Stimulated activated CD8-positive, alpha-beta memory T cell treated with anti-CD3 and anti-CD28 coated beads, Interleukin-2, amount 100 ng/mL, for 1 hour (primary cell): ENCODE measurements around the gene TNP2.
A peak's percentile ranks its signal among the peaks of the same experiment; 100 is the strongest.

Source experiments
- DNase-seq, 2 donors: peaks; one replicate each; pipeline ENCODE4 v3.0.0-alpha.2; 2020; ENCODE audit warnings: low read depth in 2 of 2

Gene TNP2

DNA sequence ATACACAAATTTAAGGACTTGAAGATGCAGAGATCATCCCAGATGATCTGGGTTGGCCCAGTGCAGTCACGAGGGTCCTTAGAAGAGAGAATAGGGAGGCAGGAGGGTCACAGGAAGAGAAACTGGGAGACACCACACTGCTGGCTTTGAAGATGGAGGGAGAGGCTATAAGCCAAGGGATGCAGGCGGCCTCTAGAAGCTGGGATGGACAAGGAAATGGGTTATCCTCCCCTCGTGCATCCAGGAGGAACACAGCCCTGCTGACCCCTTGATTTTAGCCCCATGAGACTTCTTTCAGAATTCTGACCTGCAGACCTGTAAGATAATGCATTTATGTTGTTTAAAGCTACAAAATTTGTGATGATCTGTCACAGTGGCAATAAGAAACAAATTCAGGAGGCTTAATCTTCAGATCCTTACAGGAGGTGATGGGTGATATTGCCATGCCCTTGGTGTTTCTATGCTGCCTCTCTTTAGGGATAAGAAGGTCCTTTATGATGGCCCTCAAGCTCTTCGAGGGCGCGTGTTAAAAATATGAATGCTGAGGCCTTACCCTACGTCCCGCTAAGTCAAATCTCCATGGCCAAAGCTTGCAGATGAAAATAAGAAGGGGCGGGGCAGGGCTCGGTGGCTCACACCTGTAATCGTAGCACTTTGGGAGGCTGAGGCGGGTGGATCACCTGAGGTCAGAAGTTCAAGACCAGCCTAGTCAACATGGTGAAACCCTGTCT, 8.6 kb upstream of the TNP2 start:
- no peak for DNase-seq

DNA sequence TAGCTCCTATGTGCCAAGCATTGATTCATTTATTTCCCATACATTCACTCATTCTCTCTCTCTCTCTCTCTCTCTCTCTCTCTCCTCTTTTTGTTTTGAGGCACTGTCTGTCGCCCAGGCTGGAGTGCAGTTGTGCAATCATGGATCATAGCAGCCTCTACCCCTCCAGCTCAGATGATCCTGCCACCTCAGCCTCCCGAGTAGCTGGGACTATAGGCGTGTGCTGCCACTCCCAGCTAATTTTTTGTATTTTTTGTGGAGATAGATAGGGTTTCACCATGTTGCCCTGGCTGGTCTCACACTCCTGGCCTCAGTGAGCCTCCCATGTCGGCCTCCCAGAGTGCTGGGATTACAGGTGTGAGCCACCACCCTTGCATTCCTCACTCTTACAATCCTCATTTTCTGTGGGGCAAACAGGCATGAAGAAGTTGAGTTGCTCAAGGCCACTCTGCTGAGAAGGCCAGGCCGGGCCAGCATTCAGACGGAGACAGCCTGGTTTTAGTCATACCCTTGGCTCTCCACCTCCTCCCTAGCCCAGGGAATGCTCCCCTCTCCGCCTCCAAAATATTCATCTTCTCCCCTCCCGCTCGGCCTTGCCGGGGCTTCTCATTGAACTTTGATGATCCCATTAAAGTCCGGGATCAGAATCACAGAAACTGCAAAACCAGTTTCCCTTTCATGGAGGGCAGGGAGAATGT, 7.9 kb upstream of the TNP2 start:
- DNase-seq, result no peak

- DNase-seq, result no peak
Measured at GRCh38 chr16:11276143-11276895, 7.2 kb upstream of the TNP2 start, which contains the start of gene PRM2. Gene PRM2 (minus strand): TSS chr16:11276480. CDS start chr16:11276370, 110 bp downstream.

DNA sequence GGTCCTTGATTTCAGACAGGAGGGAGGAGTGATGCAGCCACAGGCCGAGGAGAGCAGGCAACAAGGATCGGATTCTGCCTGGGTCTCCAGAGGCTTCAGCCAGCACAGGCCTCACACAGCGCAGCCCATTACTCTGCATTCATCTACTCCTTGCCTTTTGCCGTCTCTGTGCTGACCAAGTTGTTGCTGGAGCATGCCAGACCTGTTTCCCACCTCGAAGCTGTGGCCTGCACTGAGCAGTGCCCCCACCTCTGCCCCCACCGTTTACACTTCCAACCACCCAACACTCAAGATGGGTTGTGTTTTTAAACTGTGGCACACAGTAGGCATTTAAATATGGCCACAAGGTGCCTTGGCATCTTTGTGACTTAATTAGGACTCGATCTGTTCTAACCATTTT, 5.8 kb upstream of the TNP2 start:
- no peak for DNase-seq

DNA sequence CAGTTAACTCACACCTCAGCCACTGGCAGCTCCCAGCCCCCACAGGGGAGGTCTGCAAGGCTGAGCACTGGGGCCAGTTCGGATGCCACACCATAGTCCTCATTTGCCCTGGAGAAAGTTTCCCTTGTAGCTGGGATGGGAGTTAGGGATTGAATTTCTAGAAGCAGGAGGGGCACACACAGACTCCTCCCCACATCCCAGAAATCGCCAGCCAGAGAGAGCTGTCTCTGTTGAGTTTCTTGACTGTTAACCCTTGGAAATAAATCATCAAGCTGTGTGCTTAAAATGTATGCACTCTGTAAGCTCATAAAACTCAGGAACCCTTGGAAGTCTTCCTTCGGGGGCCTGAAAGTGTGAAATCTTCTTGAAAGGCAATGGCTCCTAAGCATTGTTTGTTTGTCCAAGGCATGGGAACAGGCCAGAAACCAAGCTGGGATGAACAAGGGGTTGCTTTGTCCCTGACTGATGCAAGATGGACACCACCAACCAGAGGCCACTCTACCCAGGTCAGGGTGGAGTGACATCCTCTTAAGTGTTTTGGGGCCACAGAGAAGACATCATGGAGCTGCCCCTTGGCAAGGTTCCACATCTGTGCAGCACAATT, 4.7 kb upstream of the TNP2 start:
- DNase-seq, result no peak

GRCh38 chr16:11272921-11273720, 4.0 kb upstream of the TNP2 start, which contains the start of gene PRM3:
Gene PRM3 (minus strand): TSS chr16:11273629. CDS start chr16:11273595, 34 bp downstream.
- DNase-seq, result no peak

GRCh38 chr16:11272484-11272883, 3.4 kb upstream of the TNP2 start:
- DNase-seq, result no peak

GRCh38 chr16:11271610-11272009, 2.5 kb upstream of the TNP2 start:
- no peak for DNase-seq

DNA sequence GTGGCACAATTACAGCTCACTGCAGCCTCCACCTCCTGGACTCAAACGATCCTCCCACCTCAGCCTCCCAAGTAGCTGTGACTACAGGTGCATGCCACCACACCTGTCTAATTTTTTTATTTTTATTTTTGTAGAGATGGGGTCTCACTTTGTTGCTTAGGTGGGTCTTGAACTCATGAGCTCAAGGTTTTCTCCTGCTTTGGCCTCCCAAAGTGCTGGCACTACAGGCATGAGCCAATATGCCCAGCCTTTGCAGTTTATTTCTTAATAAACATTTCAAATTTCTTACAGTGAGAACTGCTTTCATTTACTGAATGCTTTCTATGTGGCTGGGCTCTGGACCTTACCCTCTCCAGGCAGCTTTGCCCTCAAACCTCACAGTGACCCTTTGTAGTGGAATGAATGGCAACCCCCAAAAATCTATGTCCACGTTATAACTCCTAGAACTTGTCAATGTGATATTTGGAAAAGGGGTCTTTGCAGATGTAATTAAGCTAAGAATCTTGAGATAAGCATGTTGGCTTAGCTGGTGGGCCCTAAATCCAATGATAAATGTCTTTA, 1.6 kb upstream of the TNP2 start:
- DNase-seq, result no peak

GRCh38 chr16:11265124-11265523, 4.0 kb downstream of the TNP2 start:
- DNase-seq, result no peak

- no peak for DNase-seq
Measured at GRCh38 chr16:11264155-11264832, 4.8 kb downstream of the TNP2 start.

GRCh38 chr16:11263737-11264136, 5.4 kb downstream of the TNP2 start:
- DNase-seq, result no peak

- no peak for DNase-seq
Measured at GRCh38 chr16:11262915-11263314, 6.2 kb downstream of the TNP2 start.

GRCh38 chr16:11260596-11260966, 8.5 kb downstream of the TNP2 start:
- no peak for DNase-seq

- DNase-seq, result no peak
Measured at GRCh38 chr16:11259655-11260595, 9.2 kb downstream of the TNP2 start.

DNA sequence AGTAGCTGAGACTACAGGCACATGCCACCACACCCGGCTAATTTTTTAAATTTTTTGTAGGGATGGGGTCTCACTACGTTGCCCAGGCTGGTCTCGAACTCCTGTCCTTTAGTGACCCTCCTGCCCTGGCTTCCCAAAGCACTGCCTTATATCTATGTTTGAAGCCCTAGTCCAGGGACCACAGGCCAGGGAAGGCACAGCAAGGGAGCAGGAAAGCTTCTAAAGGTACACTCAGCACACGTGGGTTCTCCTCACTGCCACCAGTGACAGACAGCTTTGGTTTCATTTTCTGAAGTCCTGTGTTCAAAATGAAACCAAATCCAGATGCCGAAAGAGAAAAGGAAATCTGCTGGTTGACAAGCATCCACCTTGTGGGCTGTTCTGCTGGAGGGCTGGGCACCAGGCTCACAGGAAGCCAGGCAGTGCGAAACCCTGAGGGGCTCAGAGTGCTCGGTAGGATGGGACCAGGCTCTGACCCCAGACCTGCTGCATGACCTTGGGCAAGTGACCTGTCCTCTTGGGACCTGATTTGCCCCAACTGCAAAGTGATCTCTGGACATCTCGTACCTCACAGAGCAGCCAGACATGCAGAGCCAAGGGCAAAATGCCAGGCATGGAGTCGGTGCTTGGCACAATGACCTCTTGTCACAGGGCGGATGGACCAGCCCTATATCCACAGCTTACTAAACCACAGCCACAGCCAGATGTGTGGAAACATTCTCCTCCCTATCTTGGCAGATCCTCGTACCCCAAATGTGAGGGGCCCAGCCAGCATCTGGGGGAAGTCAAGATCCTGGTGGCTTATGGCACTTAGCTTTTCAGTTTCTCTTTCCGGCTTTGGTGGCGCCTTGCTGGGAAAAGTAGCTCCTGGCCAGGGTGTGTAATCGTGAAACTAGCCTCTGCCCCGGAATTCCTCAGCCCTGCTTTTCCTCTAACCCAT, 10.3 kb downstream of the TNP2 start:
- DNase-seq, result no peak

DNA sequence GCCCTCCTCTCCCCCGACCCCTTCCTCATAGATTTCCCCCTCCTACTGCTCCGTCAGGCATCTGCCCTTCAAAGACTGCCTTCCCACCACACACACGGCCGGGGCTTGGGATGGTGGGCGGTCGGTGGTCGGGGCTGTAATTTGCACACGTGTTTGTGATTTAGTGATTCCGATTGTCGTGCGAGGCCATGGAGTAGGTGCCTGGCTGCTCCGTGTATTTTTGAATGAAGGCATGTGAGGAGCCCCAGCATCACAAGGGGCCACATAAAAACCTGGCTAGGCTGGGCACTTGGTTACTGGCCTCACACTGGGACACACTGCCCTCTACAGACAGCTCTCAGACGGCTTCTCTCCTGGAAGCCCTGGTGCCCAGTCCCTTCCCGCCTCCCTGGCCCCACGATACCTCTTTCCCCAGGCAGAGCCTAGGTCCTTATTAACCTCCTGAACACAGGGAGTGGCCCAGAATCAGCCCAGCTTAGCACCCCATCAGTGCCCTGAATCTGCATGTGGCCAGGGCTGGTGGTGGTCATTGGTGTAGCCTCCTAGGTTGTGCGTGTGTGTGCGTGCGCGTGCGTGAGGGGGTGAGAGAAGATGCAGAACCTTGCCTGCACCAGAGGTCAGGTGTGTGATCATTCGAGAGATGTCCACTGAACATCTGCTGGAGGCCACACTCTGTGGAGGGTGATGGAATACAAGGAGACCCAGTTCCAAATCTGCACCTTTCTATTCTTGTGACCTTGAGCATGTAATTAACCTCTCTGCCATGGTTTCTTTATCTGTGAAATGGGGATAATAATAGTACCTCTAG, 11.8 kb downstream of the TNP2 start:
- peak in 1 of 2 donors; percentile 27 for DNase-seq
